Measurements from ENCODE around the gene HSD17B2. TPM values are rescaled to one million over a fixed set of nuclear protein-coding genes. Genes with fewer than 3 reads are reported as not detected.
"Not testable (repeated sequence)": the region's sequence is repeated elsewhere in the genome, so short reads cannot be mapped to it uniquely, and the experiment has no call there.

The HSD17B2 gene
- total RNA-seq, 1 donor from 2014 or later, result not detected

DNA sequence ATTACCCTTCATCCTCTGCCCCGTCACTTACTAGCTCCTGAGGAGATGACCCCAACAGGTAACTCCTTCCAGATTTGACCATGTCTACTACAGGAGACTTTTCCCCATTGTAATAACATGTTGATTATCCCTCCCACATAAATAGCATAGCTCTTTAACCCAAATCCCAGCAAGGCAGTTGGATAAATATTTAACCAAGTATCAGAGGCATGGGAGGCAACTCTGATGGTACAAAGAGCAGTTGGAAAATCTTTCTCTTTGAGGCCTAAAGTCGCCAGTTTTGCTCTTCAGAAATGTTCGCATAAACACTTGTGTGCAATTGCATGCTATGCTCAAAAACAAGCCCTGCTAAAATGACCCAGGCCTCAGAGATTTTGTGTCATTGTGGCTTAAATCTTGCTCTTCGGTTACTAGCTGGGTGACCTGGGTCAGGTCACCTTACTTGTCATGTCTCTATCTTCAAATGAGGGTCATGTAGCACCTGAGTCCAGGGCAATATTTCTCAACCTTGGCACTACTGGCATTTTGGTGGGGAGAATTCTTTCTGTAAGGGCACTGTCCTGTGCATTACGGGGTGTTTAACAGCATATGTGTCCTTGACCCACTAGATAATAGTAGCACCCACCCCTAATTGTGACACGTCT is 48.8 kb downstream of the HSD17B2 start:
- H3K36me3 Mint-ChIP-seq (ENCODE audit: low read depth), result no peaks in the 10 kb centered on the region
- peaks cover 30% of the 10 kb centered on the region for H3K27me3 Mint-ChIP-seq
- no peaks in the 10 kb centered on the region for H3K9me3 Mint-ChIP-seq
- H3K4me1 Mint-ChIP-seq, result peaks cover 8% of the 10 kb centered on the region
- DNase-seq, result no peak
- intact Hi-C loops (cut with micrococcal nuclease), result loop anchor here (5.0 kb wide), 2 partner anchors 48 to 88 kb away; partner anchors contain the start of gene MPHOSPH6
- no peak overlapping the region for H3K27ac Mint-ChIP-seq
- no peak overlapping the region for H3K4me3 Mint-ChIP-seq

DNA sequence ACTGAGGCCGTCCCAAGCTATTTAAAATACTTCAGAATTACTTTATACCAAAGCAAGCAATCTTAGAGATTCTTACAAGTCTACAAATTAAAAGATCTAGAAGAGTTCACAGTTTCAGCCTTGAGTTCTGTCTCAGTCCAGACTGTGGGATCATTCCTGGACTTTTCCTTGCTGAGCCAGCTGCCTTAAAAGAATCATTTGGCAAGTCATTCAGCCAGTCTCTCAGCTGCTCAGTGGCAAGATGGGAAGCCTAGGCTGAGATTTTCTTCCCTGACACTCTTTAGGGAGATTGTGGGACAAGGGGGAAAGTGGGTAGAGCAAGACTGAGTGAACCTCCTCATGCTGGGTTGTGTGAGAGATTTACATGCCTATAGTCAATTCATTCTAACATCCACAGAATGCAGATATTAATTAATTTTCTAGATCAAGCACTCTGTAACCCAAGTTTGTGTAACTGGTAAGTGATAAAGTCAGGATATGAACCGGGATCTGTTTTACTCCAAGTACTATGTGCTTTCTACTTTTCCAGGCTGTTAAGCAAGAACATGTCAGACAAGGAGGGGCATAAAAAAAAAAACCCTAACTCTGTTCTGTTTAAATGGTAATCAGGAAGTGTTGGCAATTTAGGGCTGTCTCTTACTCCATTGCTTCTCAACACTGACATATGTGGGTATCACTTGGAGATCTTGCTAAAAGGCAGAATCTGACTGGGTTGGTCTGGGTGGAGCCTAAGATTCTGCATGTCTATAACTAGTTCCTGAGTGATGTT is 50.1 kb downstream of the HSD17B2 start:
- Mint-ChIP-seq H3K9me3 (no peaks in the 10 kb centered on the region), H3K4me3 (no peak overlapping the region), H3K27me3 (peaks cover 21% of the 10 kb centered on the region), H3K27ac (no peak overlapping the region), H3K36me3 (ENCODE audit: low read depth) (no peaks in the 10 kb centered on the region), H3K4me1 (peaks cover 8% of the 10 kb centered on the region)
- intact Hi-C loops (cut with micrococcal nuclease), result no loop called here
- no peak for DNase-seq

DNA sequence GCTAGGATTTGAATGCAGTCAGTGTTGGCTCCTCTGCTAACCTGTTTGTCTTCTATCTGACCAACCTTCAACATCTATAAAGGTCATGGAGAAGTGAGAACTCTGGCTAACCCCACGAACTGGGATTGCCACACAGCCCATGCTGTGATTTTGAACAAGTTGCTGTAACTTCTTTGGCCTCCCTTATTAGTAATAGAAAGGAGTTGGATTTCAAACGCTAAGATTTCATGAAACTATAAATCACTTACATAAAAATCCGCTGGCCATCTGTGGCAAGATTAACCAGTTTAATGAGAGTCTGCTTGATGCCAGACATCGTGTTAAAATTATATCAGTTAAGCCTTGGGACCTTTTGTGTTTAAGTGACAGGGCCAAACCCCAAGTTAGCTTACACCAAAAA is 53.4 kb downstream of the HSD17B2 start:
- no peak overlapping the region for H3K27ac Mint-ChIP-seq
- intact Hi-C loops (cut with micrococcal nuclease), result no loop called here
- H3K27me3 Mint-ChIP-seq, result peaks cover 24% of the 10 kb centered on the region
- H3K9me3 Mint-ChIP-seq, result no peaks in the 10 kb centered on the region
- no peak for DNase-seq
- H3K4me1 Mint-ChIP-seq, result no peaks in the 10 kb centered on the region
- H3K36me3 Mint-ChIP-seq (ENCODE audit: low read depth), result no peaks in the 10 kb centered on the region
- H3K4me3 Mint-ChIP-seq, result no peak overlapping the region

DNA sequence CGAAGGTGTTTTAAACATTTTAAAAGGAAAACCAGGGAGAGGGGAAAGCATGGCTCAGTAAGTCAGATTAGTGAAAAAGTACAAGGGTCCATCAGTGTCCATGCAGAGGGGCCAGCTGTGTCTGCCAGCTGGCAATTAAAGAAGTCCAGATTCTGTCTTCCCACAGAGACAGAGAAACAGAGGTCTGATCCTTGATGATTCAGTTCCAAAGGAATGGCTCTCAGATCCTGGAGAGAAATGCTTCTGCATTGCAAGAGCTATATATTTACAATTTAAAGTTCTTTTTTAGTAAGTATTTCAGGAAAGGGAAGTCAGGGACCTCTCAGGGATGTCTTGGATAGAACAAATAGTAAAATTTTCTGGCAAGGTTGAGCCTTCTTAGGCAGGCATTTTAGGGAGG is 56.2 kb downstream of the HSD17B2 start:
- Mint-ChIP-seq H3K4me1 (no peaks in the 10 kb centered on the region), H3K27ac (no peak overlapping the region), H3K9me3 (no peaks in the 10 kb centered on the region), H3K27me3 (peaks cover 25% of the 10 kb centered on the region), H3K36me3 (ENCODE audit: low read depth) (no peaks in the 10 kb centered on the region), H3K4me3 (no peak overlapping the region)
- intact Hi-C loops (cut with micrococcal nuclease), result no loop called here
- DNase-seq, result no peak

DNA sequence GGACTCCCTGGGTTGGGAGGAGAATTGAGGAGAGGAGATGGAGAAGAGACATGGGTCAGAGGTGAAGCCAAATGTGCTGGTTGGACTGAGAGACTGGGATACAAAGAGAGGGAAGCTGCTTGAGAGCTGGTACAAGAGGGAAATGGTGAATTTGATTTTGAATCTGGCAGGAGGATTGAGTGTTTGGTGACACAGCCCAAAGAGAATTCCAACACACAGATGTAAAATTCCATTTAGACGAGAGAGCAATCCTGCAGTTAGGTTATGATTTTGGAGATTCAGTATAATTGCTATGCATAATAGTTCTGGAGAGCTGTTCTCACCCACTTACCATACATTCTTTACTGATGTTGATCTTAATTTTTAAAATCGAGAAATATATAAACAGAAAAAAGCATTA is 57.7 kb downstream of the HSD17B2 start:
- DNase-seq, result no peak
- H3K4me1 Mint-ChIP-seq, result no peaks in the 10 kb centered on the region
- no peaks in the 10 kb centered on the region for H3K9me3 Mint-ChIP-seq
- peaks cover 16% of the 10 kb centered on the region for H3K27me3 Mint-ChIP-seq
- no peak overlapping the region for H3K27ac Mint-ChIP-seq
- no peaks in the 10 kb centered on the region for H3K36me3 Mint-ChIP-seq (ENCODE audit: low read depth)
- no peak overlapping the region for H3K4me3 Mint-ChIP-seq
- intact Hi-C loops (cut with micrococcal nuclease), result no loop called here

DNA sequence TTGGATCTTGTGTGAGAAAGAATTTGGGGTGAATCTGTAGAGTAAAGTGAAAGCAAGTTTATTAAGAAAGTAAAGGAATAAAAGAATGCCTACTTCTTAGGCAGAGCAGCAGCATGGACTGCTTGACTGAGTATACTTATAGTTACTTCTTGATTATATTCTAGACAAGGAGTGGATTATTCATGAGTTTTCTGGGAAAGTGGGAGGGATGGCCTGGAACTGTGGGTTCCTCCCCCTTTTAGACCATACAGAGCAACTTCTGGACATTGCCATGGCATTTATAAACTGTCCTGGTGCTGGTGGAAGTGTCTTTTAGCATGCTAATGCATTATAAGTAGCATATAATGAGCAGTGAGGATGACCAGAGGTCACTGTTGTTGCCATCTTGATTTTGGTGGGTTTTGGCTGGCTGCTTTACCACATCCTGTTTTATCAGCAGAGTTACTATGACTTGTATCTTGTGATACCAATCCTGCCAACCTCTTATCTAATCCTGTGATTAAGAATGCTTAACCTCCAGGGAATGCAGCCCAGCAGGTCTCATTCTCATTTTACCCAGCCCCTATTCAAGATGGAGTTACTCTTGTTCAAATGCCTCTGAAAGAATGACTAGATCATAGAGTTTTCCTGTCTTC is 58.7 kb downstream of the HSD17B2 start:
- H3K27ac Mint-ChIP-seq, result no peak overlapping the region
- DNase-seq, result no peak
- H3K9me3 Mint-ChIP-seq, result no peaks in the 10 kb centered on the region
- intact Hi-C loops (cut with micrococcal nuclease), result no loop called here
- H3K4me1 Mint-ChIP-seq, result no peaks in the 10 kb centered on the region
- no peak overlapping the region for H3K4me3 Mint-ChIP-seq
- H3K27me3 Mint-ChIP-seq, result peaks cover 15% of the 10 kb centered on the region
- no peaks in the 10 kb centered on the region for H3K36me3 Mint-ChIP-seq (ENCODE audit: low read depth)

DNA sequence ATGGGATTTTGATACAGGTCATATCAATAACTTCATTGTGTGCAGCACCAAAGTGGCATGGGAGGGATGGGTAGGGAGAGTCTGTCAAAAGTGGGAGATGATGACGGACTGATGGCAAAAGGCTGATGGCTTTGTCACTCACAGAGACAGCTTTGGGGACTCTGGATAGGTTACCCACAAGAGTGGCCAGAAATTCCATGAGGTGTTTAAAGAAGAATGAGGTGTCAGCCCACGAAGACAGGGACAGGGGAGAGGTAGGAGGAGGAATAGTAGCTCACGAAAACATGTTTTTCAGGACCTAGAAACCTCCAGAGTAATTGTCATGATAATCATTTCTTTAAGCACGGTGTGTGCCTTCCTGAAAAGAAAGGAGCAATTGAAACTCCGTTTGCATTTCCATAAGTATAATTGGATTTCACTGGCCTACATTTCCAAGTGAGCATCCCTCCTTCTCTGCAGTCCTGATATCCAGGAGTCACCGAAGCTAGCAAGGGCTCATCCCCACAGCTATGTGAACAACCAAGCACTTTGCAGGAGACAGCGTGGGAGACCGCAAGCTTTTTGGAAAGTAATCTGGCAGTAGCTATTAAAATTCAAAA is 60.0 kb downstream of the HSD17B2 start:
- Mint-ChIP-seq H3K9me3 (no peaks in the 10 kb centered on the region), H3K36me3 (ENCODE audit: low read depth) (no peaks in the 10 kb centered on the region), H3K4me1 (no peaks in the 10 kb centered on the region), H3K27me3 (peaks cover 15% of the 10 kb centered on the region), H3K27ac (no peak overlapping the region), H3K4me3 (no peak overlapping the region)
- no peak for DNase-seq
- intact Hi-C loops (cut with micrococcal nuclease), result no loop called here

DNA sequence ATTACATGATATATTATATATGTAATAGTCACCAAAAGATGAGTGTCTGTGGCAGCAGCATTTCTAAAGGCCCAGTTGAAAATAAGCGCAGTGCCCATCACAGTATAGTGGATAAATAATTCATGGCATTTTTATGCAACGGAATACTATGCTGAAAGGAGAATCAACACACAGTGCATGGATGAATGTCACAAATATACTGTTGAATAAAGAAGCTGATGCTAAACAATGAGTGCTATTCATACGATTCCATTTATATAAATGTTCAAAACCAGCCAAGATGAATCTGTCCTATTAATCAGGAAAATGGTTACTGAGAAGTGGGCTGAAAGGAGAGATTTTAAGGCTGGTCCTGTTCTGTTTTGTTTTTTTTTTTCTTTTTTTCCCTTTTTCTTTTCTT is 61.6 kb downstream of the HSD17B2 start:
- Mint-ChIP-seq H3K9me3 (no peaks in the 10 kb centered on the region), H3K27me3 (peaks cover 13% of the 10 kb centered on the region), H3K36me3 (ENCODE audit: low read depth) (no peaks in the 10 kb centered on the region), H3K4me3 (no peak overlapping the region), H3K27ac (no peak overlapping the region), H3K4me1 (no peaks in the 10 kb centered on the region)
- intact Hi-C loops (cut with micrococcal nuclease), result no loop called here
- DNase-seq, result no peak

DNA sequence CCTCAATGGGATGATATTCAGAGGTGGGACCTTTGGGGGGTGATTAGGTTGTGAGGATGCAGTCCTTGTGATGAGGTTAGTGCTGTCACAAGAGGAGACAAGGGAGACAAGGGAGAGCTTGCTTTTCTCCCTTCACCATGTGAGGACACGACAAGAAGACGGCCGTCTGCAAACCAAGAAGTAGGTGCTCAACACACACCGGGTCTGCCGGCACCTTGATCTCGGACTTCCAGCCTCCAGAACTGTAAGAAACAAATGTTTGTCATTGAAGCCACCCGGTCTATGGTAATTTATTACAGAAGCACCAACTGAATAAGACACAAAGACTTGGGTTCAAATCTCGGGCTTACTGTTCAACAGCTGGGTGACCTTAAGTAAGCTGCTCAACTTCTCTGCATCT is 70.1 kb downstream of the HSD17B2 start:
- intact Hi-C loops (cut with micrococcal nuclease), result no loop called here
- Mint-ChIP-seq H3K27ac (no peak overlapping the region), H3K9me3 (no peaks in the 10 kb centered on the region), H3K4me1 (peaks cover 2% of the 10 kb centered on the region), H3K4me3 (no peak overlapping the region), H3K36me3 (ENCODE audit: low read depth) (no peaks in the 10 kb centered on the region), H3K27me3 (peaks cover 14% of the 10 kb centered on the region)
- DNase-seq, result no peak

DNA sequence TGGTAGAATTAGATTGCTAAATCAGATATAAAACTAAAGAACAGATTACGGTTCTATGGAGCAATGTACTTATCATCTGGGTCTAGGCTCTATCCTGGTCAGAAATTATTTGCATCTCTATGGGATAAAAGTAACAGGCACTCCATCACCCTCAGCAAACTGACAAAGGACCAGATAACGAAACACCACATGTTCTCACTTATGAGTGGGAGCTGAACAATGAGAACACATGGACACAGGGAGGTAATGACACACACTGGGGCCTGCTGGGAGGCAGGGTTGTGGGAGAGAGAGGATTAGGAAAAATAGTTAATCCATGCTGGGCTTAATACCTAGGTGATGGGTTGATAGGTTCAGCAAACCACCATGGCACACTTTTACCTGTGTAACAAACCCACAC is 73.0 kb downstream of the HSD17B2 start:
- H3K4me3 Mint-ChIP-seq, result no peak overlapping the region
- no peak overlapping the region for H3K27ac Mint-ChIP-seq
- H3K36me3 Mint-ChIP-seq (ENCODE audit: low read depth), result no peaks in the 10 kb centered on the region
- peaks cover 9% of the 10 kb centered on the region for H3K27me3 Mint-ChIP-seq
- H3K9me3 Mint-ChIP-seq, result no peaks in the 10 kb centered on the region
- H3K4me1 Mint-ChIP-seq, result peaks cover 2% of the 10 kb centered on the region
- intact Hi-C loops (cut with micrococcal nuclease), result no loop called here
- no peak for DNase-seq

DNA sequence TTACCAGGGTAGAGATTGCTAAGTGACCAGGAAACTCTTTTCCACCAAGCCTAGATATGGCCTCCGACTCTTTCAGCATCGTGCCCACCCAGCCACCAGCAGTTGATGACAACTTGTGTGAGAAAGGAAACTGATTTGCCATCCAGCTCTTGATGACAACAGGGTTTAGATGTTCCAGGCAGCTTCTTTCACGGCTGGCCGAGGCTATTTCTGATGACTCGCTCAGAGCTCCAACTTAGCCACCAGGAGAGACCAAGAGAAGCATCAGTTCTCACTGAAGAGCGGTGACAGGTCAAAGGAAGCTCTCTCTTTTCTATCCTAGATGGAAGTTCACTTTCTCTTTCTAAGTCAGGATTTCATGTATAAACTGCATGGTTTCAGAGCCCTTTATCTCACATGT is 73.7 kb downstream of the HSD17B2 start:
- H3K27ac Mint-ChIP-seq, result no peak overlapping the region
- peaks cover 7% of the 10 kb centered on the region for H3K27me3 Mint-ChIP-seq
- intact Hi-C loops (cut with micrococcal nuclease), result no loop called here
- DNase-seq, result no peak
- H3K4me3 Mint-ChIP-seq, result no peak overlapping the region
- H3K36me3 Mint-ChIP-seq (ENCODE audit: low read depth), result no peaks in the 10 kb centered on the region
- H3K4me1 Mint-ChIP-seq, result peaks cover 2% of the 10 kb centered on the region
- H3K9me3 Mint-ChIP-seq, result no peaks in the 10 kb centered on the region

DNA sequence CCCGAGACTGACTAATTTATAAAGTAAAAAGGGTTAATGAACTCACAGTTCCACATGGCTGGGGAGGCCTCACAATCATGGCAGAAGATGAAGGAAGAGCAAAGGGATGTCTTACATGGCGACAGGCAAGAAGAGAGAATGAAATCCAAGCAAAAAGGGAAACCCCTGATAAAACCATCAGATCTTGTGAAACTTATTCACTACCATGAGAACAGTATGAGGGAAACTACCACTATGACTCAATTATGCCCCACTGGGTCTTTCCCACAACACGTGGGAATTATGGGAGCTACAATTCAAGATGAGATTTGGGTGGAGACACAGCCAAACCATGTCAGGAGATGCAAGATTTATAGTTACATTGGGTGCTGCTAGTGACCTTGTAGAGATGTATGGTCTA is 74.2 kb downstream of the HSD17B2 start:
- H3K4me3 Mint-ChIP-seq; H3K4me1 Mint-ChIP-seq; H3K36me3 Mint-ChIP-seq (ENCODE audit: low read depth); H3K27ac Mint-ChIP-seq; intact Hi-C loops (cut with micrococcal nuclease); DNase-seq; H3K9me3 Mint-ChIP-seq; H3K27me3 Mint-ChIP-seq: not testable (repeated sequence)

DNA sequence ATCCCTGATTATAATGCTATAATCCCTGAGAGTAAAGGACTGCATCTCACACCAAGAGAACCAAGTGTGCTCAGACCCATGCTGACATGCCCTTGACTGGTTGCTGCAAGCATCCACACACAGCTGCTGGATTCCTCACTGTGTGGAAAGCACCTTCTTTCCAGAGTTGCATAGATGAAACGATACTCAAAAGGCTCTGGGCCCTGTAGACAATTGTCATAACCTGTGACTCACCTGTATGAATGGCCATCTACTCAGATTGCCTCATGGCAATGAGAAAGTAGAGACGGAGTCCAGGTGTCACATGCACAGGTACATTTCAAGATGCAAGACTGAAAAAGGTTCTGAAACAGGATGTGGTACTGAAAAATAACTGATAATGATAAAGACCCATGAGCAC is 76.9 kb downstream of the HSD17B2 start:
- Mint-ChIP-seq H3K9me3 (no peaks in the 10 kb centered on the region), H3K27me3 (peaks cover 3% of the 10 kb centered on the region), H3K36me3 (ENCODE audit: low read depth) (no peaks in the 10 kb centered on the region), H3K27ac (no peak overlapping the region), H3K4me3 (no peak overlapping the region), H3K4me1 (peaks cover 2% of the 10 kb centered on the region)
- DNase-seq, result no peak
- intact Hi-C loops (cut with micrococcal nuclease), result no loop called here

DNA sequence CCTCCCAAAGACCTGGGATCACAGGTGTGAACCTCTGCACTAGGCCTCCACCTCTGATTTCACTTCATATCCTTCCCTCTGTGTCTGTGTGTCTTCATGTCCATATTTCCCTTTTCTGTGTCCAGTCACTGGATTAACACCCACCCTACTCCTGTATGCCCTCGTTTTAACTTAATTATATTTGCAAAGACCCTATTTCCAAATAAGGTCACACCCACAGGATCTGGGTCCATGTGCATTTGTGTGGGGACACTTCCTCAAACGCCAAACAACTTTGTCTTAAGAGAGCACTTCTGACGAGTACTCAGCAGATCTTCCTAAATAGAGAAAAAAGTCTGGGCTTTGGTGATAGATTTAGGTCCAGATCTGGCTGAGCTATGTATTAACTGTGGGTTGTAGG is 78.7 kb downstream of the HSD17B2 start:
- peaks cover 2% of the 10 kb centered on the region for H3K4me1 Mint-ChIP-seq
- no peak overlapping the region for H3K27ac Mint-ChIP-seq
- H3K4me3 Mint-ChIP-seq, result no peak overlapping the region
- intact Hi-C loops (cut with micrococcal nuclease), result no loop called here
- peaks cover 3% of the 10 kb centered on the region for H3K27me3 Mint-ChIP-seq
- no peaks in the 10 kb centered on the region for H3K36me3 Mint-ChIP-seq (ENCODE audit: low read depth)
- DNase-seq, result no peak
- H3K9me3 Mint-ChIP-seq, result no peaks in the 10 kb centered on the region

Data from activated CD4-positive, alpha-beta T cell treated with anti-CD3 and anti-CD28 coated beads, Interleukin-2, amount 10 ng/mL, durations not matched to agents 24 days and 14 days (primary cell).